A673 (cell line): ENCODE data around the gene ZNF335.

Experiments
- CTCF ChIP-seq: fragments of 300-800, 200-600 bp; sonication (generic); conservative IDR thresholded peaks from 2 replicates; pipeline ENCODE4 v1.5.1; 2017; ENCODE audit warnings: low read depth, mild to moderate bottlenecking, antibody characterized with exemption, low read length, moderate library complexity, mixed read lengths
- EZH2 ChIP-seq: fragments of 200-600 bp; sonication (generic); IDR thresholded peaks from 2 replicates; pipeline ENCODE4 v1.6.1; 2017; ENCODE audit warnings: borderline replicate concordance, low read depth, mild to moderate bottlenecking, mixed read lengths, antibody characterized with exemption, low read length; ENCODE audit not compliant: poor library complexity, severe bottlenecking

GRCh38 chr20:45920462-45921336 lies 51.3 kb downstream of the ZNF335 start:
- TF ChIP-seq CTCF (no peak), EZH2 (no peak)
